Dermis microvascular lymphatic vessel endothelial cell (primary cell): ENCODE data around the gene MOCOS. TPM values are rescaled to one million over a fixed set of nuclear protein-coding genes. Genes with fewer than 3 reads are reported as not detected.

Experiments
- DNase-seq, 2 donors: peaks; one replicate each; pipeline versions ENCODE4 v3.0.0 to v3.0.0-alpha.2; 2010; ENCODE audit warnings: low read depth in 2 of 2
- total RNA-seq: library from RNA; depleted of rRNA; stranded (reverse); fragments of >200 nt; gene quantifications from 2 replicates; pipeline ENCODE4 v1.2.1, GENCODE V29; 2014

The MOCOS gene
- total RNA-seq, 1 donor from 2014 or later = 0.13 TPM

GRCh38 chr18:36303211-36303844, 116.0 kb downstream of the MOCOS start:
- no peak for DNase-seq

GRCh38 chr18:36304723-36305122, 117.4 kb downstream of the MOCOS start:
- DNase-seq = no peak

- DNase-seq = no peak
Observed at GRCh38 chr18:36305375-36305774, 118.1 kb downstream of the MOCOS start.

GRCh38 chr18:36307513-36307912, 120.2 kb downstream of the MOCOS start:
- no peak for DNase-seq

GRCh38 chr18:36308711-36309435, 121.6 kb downstream of the MOCOS start:
- DNase-seq = no peak

- DNase-seq = peak in 1 of 2 donors; percentile 89
Observed at GRCh38 chr18:36309436-36310391, 122.4 kb downstream of the MOCOS start.

- DNase-seq = no peak
Observed at GRCh38 chr18:36311026-36311570, 123.8 kb downstream of the MOCOS start.

GRCh38 chr18:36312806-36313395, 125.6 kb downstream of the MOCOS start:
- peak in 1 of 2 donors; percentile 22 for DNase-seq

- no peak for DNase-seq
Observed at GRCh38 chr18:36314098-36314497, 126.8 kb downstream of the MOCOS start.

- no peak for DNase-seq
Observed at GRCh38 chr18:36314754-36315153, 127.5 kb downstream of the MOCOS start.

GRCh38 chr18:36315736-36316135, 128.4 kb downstream of the MOCOS start:
- no peak for DNase-seq

- DNase-seq = no peak
Observed at GRCh38 chr18:36316246-36316645, 128.9 kb downstream of the MOCOS start.

Other genes starting within 250 kb of the MOCOS start
- gene RPRD1A, start 119.9 kb upstream of the MOCOS start, total RNA-seq = 34.4 and 34.5 TPM in 2 replicates
- 14.0 and 19.8 TPM in 2 replicates for gene SLC39A6, start 58.2 kb upstream of the MOCOS start, total RNA-seq
- 73.2 and 152 TPM in 2 replicates for gene ELP2, start 57.6 kb upstream of the MOCOS start, total RNA-seq
- gene FHOD3, start 110.2 kb downstream of the MOCOS start, total RNA-seq = under 0.01 TPM in 2 replicates